Ovary (tissue), 3 donors: ENCODE results near the gene C17orf113.

ENCODE experiments used
- POLR2A ChIP-seq: fragments of 450-650 bp; IDR thresholded peaks from one replicate; pipeline ENCODE4 v1.6.1; 2017; ENCODE audit warnings: antibody characterized with exemption, mild to moderate bottlenecking, moderate library complexity
- TF ChIP-seq, protein P1 (sequence below), 3 donors: fragments of 450-650 bp in 2 of 3; fragments of 200-600 bp in 1 of 3; IDR thresholded peaks; one replicate each; pipeline versions ENCODE4 v1.5.1 to v1.8.0; 2016 to 2022; ENCODE audit warnings: antibody characterized with exemption in 3 of 3, mild to moderate bottlenecking in 1 of 3
- donor health status: DM: no; HTN: no; CAD: no.

GRCh38 chr17:42049834-42050392 is 488 bp downstream of the C17orf113 start:
- TF ChIP-seq, protein P1, sequence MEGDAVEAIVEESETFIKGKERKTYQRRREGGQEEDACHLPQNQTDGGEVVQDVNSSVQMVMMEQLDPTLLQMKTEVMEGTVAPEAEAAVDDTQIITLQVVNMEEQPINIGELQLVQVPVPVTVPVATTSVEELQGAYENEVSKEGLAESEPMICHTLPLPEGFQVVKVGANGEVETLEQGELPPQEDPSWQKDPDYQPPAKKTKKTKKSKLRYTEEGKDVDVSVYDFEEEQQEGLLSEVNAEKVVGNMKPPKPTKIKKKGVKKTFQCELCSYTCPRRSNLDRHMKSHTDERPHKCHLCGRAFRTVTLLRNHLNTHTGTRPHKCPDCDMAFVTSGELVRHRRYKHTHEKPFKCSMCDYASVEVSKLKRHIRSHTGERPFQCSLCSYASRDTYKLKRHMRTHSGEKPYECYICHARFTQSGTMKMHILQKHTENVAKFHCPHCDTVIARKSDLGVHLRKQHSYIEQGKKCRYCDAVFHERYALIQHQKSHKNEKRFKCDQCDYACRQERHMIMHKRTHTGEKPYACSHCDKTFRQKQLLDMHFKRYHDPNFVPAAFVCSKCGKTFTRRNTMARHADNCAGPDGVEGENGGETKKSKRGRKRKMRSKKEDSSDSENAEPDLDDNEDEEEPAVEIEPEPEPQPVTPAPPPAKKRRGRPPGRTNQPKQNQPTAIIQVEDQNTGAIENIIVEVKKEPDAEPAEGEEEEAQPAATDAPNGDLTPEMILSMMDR (IDR thresholded peaks at IDR 0.05) = no peak
- no peak for TF ChIP-seq POLR2A
